HFF-Myc (cell line): ENCODE results near the gene USP10.

Experiments
- DNase-seq: peaks from one replicate; pipeline ENCODE4 v3.0.0-alpha.2; 2011; ENCODE audit warnings: low read depth; ENCODE audit errors: extremely low read depth
- H3K4me3 ChIP-seq: replicated peaks from 2 replicates; pipeline ENCODE4 v1.5.1; 2011; ENCODE audit warnings: low read depth, mild to moderate bottlenecking, control low read depth, low read length
- TF ChIP-seq, protein P1 (sequence below): IDR thresholded peaks from 2 replicates; pipeline ENCODE4 v1.5.1; 2012; ENCODE audit warnings: mild to moderate bottlenecking, low read depth, low read length, control low read depth; ENCODE audit errors: missing control alignments

Gene USP10

DNA sequence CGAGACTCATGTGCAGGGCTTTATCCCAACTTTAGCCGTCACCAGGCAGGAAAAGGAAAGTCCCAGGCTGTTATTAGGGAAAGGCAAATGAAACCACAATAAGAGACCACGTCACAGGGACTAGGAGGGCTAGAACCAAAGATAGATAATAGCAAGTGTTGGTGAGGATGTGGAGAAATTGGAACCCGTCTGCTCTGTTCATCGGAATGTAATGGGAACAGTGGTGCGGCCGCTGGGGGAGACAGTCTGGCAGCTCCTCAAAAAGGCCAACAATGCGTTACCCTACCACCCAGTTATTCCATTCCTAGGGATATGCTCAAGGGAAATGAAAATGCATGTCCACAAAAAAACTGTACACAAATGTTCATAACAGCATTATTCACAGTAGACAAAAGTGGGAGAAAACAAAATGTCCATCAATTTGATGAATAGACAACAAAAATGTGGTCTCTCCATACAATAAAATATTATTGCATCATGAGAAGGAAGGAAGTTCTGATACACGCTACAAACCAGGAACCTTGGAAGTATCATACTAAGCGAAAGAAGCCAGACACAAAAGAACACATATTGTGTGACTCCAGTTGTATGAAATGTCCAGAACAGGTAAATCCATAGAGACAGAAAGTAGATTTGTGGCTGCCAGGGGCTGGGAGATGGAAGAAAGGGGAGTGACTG, 19.5 kb upstream of the USP10 start:
- H3K4me3 ChIP-seq = no peak overlapping the region
- TF ChIP-seq, protein P1, sequence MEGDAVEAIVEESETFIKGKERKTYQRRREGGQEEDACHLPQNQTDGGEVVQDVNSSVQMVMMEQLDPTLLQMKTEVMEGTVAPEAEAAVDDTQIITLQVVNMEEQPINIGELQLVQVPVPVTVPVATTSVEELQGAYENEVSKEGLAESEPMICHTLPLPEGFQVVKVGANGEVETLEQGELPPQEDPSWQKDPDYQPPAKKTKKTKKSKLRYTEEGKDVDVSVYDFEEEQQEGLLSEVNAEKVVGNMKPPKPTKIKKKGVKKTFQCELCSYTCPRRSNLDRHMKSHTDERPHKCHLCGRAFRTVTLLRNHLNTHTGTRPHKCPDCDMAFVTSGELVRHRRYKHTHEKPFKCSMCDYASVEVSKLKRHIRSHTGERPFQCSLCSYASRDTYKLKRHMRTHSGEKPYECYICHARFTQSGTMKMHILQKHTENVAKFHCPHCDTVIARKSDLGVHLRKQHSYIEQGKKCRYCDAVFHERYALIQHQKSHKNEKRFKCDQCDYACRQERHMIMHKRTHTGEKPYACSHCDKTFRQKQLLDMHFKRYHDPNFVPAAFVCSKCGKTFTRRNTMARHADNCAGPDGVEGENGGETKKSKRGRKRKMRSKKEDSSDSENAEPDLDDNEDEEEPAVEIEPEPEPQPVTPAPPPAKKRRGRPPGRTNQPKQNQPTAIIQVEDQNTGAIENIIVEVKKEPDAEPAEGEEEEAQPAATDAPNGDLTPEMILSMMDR = no peak
- DNase-seq = no peak

DNA sequence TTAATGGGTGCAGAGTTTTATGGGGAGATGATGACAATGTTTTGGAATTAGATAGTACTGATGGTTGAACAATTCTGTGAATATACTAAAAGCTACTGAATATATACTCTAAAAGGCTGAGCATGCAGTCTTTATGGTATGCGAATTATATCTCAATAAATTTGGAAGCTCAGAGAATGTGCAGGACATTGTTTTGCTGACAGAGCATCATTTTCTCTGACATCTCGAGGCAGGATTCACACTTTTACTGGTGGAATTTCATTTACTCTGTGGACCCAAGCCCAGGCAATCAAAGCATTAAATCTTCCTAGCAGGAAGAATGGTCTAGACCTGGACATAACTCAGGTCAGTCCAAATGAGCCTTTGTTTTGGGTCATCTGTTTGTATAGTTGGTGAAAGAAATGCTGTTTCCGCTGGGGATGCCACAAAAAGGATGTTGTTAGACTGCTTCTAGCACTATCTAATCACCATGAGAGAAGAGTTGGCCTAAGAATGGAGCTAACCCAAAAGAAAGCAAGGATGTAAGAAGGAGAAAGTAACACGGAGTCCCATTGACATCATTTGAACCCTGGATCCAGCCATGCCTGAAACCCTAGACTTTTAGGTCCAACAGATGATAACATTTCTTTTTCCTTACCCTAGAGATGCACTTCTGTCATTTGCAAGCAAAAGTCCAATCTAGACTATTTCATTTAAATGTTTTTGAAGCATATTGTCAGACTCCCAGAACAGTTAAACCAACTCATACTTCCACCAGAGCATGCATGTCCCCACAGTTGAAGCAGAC, 18.8 kb upstream of the USP10 start:
- TF ChIP-seq, protein P1 = no peak
- no peak for DNase-seq
- no peak overlapping the region for H3K4me3 ChIP-seq

DNA sequence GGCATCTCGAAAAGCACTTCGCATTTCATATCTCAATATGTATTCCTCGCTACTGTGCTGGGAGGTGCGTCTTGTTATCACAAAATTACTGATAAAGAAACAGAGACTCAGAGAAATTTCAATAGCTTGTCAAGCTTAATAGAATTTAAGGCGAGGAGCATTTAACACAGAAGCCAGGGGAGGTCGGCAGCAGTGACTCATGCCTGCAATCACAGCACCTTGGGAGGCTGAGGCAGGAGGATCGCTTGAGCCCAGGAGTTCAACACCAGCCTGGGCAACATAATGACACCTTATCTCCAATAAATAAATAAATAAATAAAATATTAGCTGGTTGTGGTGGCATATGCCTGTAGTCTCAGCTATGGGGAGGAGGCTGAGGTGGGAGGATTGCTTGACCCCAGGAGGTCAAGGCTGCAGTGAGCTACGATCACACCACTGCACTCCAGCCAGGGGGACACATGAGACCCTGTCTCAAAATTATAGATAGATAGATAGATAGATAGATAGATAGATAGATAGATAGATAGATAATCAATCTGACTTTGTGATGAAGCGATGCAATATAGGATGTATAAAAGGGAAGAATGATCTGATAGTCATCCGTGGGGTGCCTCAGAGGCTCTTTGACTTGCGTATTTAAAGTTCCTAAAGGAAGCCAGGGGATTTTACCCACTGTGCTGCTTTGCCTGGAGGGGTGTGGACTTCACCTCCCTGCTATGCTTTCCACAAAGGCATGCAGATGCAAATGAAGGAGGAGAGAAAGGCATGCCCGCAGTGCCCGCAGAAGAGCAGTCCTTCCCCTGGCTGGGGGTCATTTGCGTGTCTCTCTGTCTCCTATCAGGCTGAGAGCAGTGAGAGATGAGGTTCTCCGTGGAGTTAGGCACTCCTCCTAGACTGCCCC, 15.9 kb upstream of the USP10 start:
- TF ChIP-seq, protein P1 = no peak
- no peak for DNase-seq

DNA sequence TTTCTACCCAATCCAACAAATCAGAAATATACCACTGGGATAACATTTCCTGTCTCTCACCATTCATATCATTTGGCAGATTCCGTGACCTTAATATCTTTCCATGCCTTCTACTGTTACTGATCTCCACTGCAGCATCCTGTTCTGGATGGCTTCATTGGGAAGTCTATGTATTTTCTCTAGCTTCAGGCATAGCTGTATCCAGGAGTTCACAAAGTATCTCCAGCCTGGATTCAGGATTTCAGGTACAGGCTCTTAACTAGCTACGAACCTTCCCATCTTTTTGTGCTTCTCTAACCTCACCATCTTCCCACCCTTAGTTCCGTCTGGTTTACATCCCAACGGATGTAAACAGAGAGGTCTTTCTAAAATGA, 15.2 kb upstream of the USP10 start:
- DNase-seq = no peak
- H3K4me3 ChIP-seq = no peak overlapping the region
- TF ChIP-seq, protein P1 = no peak

More for the DNA sequence above, 15.9 kb upstream of the USP10 start:
- H3K4me3 ChIP-seq = no peak overlapping the region

DNA sequence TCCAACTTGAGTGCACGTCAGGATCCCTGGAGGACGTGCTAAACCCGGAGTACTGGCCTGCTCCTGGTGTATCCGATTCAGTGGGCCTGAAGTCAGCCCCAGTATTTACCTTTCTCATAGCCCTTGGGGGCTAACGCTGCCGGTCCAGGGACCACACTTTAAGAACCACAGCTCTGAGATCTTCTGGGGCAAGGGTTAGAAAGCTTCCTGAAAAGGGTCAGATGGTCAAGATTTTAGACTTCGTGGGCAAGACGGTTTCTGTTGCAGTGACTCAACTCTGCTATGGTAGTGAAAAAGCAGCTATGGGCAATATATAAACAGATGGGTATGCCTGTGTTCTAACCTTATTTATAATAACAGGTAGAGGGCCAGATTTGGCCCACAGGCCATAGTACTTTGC, 14.6 kb upstream of the USP10 start:
- no peak overlapping the region for H3K4me3 ChIP-seq
- no peak for DNase-seq
- TF ChIP-seq, protein P1 = no peak

DNA sequence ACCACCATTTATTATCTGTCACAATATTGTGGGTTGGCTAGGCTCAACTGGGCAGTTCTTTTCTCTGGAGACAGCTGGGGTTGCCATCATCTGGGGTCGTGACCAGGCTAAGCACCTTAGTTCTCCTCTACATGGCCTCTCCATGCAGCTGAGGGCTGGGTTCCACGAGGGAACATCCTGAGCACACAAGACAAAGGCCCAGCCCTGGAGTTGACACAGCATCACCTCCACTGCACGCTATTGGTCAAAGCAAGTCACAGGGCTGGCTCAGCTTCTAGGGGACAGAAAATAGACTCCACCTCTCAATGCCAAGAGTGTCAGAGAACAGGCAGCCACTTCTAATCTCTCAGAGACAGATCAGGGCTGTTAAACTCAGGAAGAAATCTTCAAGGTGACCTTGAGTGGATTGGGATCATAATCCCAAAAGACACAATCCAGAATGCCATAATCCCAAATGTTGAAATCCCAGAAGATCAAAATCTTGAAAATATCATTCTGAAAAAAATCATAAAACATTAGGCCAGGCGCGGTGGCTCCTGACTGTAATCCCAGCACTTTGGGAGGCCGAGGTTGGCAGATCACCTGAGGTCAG, 13.0 kb upstream of the USP10 start:
- DNase-seq = no peak
- no peak overlapping the region for H3K4me3 ChIP-seq
- TF ChIP-seq, protein P1 = no peak
